Suppressor macrophage treated with lipopolysaccharide for 1 hour (primary cell): ENCODE measurements around the gene OR6C76.
"Not testable (repeated sequence)": the region's sequence is repeated elsewhere in the genome, so short reads cannot be mapped to it uniquely, and the experiment has no call there.

Experiments used
- DNase-seq, 3 donors: peaks; one replicate each; pipeline ENCODE4 v3.0.0-alpha.2; 2020 to 2022

Gene OR6C76

GRCh38 chr12:55425954-55426353 lies at the start of gene OR6C76:
OR6C76 (plus strand) TSS chr12:55426254; CDS start chr12:55426254, 0 bp downstream.
- no peak for DNase-seq

- no peak for DNase-seq
These were observed 40.2 kb upstream of the OR6C76 start for GRCh38 chr12:55385891-55386290.

GRCh38 chr12:55392032-55392795 lies 33.8 kb upstream of the OR6C76 start:
- DNase-seq: no peak

GRCh38 chr12:55396326-55396725 lies 29.7 kb upstream of the OR6C76 start:
- DNase-seq: no peak

- no peak for DNase-seq
These were observed 25.8 kb upstream of the OR6C76 start, which contains the start of gene OR6C65 for GRCh38 chr12:55400229-55400628. OR6C65 (plus strand) TSS chr12:55400529; CDS start chr12:55400529, 0 bp downstream.

- DNase-seq: no peak
These were observed 18.2 kb upstream of the OR6C76 start for GRCh38 chr12:55407866-55408265.

GRCh38 chr12:55409133-55409532 lies 16.9 kb upstream of the OR6C76 start:
- DNase-seq: not testable (repeated sequence)

- DNase-seq: not testable (repeated sequence)
These were observed 13.9 kb upstream of the OR6C76 start for GRCh38 chr12:55412138-55412537.

- DNase-seq: not testable (repeated sequence)
These were observed 12.3 kb upstream of the OR6C76 start for GRCh38 chr12:55413498-55414388.

- DNase-seq: not testable (repeated sequence)
These were observed 11.6 kb upstream of the OR6C76 start for GRCh38 chr12:55414396-55414823.

GRCh38 chr12:55414889-55415288 lies 11.2 kb upstream of the OR6C76 start:
- DNase-seq: not testable (repeated sequence)

- no peak for DNase-seq
These were observed 9.1 kb upstream of the OR6C76 start for GRCh38 chr12:55416961-55417360.

GRCh38 chr12:55420307-55420962 lies 5.6 kb upstream of the OR6C76 start:
- no peak for DNase-seq

- peak; percentile 10 to 51 (median 22) for DNase-seq
These were observed 2.5 kb downstream of the OR6C76 start for GRCh38 chr12:55428331-55429243.

GRCh38 chr12:55441233-55441632 lies 15.2 kb downstream of the OR6C76 start:
- DNase-seq: not testable (repeated sequence)

GRCh38 chr12:55443776-55444175 lies 17.7 kb downstream of the OR6C76 start, which contains the start of gene OR6C2:
OR6C2 (plus strand) TSS chr12:55444076; CDS start chr12:55452214, 8,138 bp downstream.
- DNase-seq: no peak

- no peak for DNase-seq
These were observed 19.3 kb downstream of the OR6C76 start for GRCh38 chr12:55445357-55445756.

- DNase-seq: no peak
These were observed 20.3 kb downstream of the OR6C76 start for GRCh38 chr12:55446326-55446725.

- DNase-seq: no peak
These were observed 22.8 kb downstream of the OR6C76 start for GRCh38 chr12:55448825-55449224.

GRCh38 chr12:55464926-55465325 lies 38.9 kb downstream of the OR6C76 start:
- DNase-seq: not testable (repeated sequence)

- DNase-seq: peak; percentile 18 to 58 (median 57)
These were observed 41.8 kb downstream of the OR6C76 start for GRCh38 chr12:55467836-55468235.

- peak; percentile 27 to 67 (median 59) for DNase-seq
These were observed 43.2 kb downstream of the OR6C76 start for GRCh38 chr12:55469291-55469690.
